Measurements from ENCODE around the gene MINDY4.
"Not testable (repeated sequence)": the region's sequence is repeated elsewhere in the genome, so short reads cannot be mapped to it uniquely, and the experiment has no call there.

The MINDY4 gene

DNA sequence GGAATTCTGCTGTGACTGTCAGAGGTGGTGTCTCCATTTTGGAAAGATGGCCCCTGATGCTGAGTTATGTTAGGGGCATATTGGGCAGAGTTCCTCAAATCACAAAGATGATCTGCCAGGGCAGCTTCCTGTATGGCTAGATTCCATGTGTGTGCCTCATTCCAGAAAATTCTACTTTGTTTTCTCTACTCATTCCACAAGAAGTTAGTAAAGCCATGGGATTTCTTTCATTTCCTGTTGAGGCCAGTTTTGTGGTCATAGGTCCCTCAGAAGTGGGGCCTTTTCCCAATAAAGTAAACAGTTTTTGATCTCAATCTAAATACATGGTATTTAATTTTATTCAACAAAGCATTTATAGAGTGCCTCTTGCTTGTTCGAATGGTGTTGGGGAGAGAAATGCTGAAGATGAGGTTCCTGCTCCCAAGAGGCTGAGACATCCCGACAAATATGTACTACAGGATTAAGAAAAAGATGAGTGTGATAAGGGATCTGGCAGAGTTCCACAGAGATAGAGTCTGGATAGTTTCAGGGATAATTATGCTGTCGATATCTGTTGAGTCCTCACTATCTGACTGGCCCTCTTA, 33.0 kb downstream of the MINDY4 start:
- DNase-seq (ENCODE audit: low spot score) = peak; percentile 46

DNA sequence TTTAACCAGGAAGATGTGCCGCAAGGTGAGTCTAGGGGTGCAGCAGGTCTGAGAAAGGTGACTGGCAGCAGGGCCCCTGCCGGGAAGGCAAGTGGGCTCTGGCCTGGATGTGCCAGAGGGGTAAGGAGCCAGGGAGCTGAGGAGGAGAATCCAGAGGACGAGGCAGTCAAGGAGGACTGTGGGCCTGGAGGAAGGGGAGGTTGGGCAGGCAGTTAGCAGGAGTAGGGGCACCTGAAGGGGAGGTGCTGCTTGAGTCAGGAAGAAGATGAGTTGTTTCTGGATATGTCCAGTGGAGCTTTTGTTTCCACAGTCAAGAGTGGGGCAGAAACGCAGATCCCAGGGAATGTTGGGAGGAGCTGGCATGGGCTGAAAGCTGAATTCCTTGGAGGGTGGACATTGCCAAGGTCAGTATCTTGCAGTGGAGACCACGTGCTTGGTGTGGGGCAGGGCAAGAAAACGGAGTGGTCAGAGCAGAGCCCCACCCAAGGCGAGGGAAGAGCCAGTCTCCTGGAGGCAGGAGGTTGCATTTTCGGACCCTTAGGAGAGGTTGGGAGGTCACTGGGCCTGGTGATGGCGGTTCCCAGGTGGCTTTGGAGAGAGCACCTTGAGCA, 34.0 kb downstream of the MINDY4 start:
- no peak for DNase-seq (ENCODE audit: low spot score)

DNA sequence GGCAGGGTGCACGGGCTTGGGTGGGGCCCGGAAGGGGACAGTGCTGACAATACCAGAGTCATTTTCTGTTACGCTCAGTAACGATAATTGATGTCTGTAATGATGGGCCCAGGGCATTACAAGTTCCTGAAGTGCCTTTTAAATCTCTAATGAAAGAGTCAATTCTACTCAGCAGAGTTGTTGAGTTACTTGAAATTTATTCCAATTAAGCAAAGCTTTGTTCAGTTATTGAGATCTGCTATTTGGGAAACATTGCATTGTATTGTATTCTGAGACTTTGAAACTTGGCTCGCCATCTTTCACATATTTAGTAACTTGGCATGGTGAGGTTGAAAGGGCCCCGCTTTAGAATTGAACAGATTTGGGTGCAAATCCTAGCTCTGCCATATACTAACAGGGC, 34.7 kb downstream of the MINDY4 start:
- DNase-seq (ENCODE audit: low spot score) = no peak

DNA sequence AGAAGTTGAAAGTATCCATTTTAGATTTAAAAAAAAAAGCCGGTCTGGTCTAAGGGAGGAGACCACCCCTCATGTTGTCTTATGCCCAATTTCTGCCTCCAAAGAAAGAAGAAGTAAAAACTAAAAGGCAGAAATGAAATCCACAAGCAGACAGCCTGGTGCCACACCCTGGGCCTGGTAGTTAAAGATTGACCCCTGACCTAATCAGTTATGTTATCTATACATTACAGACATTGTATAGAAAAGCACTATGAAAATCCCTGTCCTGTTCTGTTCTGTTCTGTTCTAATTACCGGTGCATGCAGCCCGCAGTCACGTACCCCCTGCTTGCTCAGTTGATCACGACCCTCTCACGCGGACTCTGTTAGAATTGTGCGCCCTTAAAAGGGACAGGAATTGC, 36.3 kb downstream of the MINDY4 start:
- DNase-seq (ENCODE audit: low spot score) = not testable (repeated sequence)

DNA sequence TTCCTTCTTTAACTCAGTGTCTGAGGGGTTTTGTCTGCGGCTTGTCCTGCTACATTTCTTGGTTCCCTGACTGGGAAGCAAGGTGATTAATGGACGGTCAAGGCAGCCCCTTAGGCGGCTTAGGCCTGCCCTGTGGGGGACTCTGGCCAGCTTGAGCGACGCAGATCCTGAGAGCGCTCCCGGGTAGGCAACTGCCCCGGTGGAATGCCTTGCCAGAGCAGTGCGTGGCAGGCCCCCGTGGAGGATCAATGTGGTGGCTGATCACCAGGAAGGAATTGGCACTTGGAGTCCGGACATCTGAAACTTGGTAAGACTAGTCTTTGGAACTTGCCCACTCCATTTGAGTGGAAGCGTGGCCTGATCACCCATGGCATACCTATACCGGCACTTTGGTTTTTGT, 36.7 kb downstream of the MINDY4 start:
- not testable (repeated sequence) for DNase-seq (ENCODE audit: low spot score)

DNA sequence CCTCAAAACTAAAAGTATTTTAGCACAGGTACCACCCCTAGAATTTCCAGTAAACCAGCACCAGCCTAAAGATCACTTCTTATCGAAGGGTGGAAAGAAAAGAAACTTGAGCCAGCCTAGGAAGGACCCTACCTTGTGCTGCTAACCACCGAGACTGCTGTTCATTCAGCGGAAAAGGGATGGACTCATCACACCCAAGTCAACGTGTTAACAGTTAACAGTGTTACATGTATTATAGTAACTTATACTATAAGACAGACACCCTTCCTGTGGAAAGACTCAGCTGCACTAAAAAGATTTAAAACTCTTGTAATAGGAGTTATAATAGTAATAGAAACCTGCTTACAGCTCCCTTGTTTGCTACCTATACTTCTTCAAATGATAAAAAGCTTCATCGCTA, 39.8 kb downstream of the MINDY4 start:
- DNase-seq (ENCODE audit: low spot score) = no peak

DNA sequence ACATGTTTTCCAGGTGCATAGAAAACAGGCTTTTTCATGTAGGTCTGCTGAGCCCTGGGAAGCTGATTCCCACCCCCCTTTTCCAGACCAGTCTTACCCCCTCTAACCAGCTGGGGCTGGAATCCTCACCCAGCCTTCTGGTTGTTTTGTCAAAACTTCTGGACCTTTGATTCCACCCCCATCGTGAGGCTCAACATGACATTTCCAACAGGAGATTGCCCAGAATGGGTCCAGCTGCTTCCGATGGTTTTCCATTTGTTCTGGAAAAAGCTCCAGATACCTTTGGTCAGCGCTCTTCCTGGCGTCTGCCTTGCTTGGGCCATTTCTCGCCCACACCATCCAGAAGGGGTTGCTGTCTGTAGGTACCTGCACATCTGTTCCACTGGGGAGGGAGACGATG, 41.5 kb downstream of the MINDY4 start:
- DNase-seq (ENCODE audit: low spot score) = no peak

DNA sequence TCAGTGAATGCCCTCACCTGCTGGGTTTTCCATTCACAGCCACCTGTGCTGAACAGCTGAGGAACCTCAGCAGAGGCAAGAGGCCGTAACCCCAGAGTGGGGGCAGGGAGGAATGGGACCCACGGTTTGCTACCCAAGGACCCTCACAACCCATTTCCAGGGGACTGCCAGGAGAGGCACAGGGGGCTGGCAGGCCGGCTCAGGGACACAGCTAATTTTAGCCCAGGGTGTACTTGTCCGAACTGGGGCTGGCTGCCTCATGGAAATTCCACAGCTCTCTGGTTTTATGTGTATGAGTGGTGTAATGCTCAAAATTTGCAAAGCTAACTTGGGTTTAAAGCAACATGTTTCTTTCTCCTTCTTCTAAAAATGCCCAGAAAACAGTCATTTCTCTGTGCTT, 42.2 kb downstream of the MINDY4 start:
- DNase-seq (ENCODE audit: low spot score) = no peak

DNA sequence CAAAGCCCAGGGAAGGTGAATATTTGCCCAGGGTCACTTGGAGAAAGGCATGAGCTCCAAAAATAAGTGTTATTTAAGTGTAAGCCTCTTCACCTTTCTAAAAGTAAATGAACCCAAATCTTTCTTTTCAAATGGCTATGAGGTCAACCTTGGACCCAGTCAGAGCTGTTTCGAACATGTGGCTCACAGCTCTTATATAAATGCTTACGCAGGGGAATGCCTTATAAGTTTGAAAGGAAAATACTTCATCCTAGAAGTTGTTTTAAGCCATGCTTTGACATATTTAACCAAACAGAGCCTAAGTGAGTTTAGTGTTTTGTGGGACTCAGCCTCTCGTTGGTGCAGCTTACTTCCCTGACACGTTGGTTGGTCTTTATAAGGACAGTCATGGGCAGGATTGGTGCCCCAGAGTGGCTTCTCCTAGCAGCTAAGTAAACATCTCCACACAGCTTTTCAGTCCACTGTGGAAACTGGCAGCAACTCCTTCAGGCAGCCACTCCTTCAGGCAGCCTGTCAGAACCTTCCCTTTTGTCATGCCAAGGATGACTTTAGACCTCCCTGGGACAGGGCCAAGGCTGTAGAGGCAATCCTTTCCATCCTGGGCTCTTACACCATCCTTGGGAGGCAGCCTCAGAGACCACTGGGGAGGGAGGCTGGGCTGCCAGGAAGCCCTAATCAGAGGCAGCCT, 43.6 kb downstream of the MINDY4 start:
- no peak for DNase-seq (ENCODE audit: low spot score)

DNA sequence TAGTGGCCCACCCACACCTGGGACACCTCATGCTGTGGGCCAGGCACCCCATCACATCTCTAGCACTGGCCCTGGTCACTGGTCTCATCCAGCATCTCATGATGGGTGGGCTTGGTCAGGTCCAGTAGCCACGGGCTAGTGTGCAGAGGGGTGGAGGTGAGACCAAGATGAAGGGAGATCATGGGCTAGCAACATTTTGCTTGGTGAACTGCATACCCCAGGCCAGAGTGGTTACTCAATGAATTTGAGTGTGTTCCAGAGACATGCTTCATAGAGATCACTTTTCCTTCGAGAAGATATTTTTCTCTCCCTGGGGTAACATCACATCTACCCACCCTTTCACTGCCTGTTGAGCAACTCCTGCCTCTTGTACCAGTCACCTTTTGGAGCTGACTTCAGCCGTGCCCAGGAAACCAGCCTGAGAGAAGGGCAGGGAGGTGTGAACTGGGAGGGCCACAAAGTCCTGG, 44.2 kb downstream of the MINDY4 start:
- no peak for DNase-seq (ENCODE audit: low spot score)

DNA sequence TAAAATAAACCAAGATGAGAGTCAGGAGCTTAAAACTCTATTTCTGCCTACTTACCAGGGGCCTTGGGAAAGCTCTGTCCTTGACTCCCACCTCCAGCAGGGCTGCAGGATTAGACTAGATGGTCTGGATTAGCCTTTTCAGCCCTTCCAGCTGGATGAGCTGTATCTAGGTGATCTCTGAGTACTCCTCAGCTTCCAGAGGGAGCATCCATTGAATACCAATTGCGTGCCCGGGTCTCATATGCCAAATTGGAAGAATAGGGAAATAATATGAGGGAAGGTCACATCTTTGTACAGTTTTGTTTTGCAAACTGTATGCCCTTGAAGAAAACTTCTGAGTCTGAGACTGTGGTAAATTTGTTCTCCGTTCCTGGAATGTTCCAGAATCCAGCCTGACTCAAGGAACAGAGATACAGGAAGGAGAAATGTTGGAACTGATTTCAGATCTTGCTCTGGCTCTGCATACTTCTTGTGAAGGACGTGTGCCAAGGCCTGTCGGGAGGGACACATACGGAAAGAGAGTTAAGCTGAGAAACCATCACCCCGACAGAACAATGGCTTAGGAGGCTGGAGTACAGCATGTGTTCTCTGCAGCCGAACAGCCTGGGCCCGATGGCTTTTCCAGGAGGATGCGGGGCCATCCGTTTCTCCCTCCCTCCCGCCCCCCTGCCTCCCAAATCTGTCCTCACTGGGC, 44.9 kb downstream of the MINDY4 start:
- no peak for DNase-seq (ENCODE audit: low spot score)

DNA sequence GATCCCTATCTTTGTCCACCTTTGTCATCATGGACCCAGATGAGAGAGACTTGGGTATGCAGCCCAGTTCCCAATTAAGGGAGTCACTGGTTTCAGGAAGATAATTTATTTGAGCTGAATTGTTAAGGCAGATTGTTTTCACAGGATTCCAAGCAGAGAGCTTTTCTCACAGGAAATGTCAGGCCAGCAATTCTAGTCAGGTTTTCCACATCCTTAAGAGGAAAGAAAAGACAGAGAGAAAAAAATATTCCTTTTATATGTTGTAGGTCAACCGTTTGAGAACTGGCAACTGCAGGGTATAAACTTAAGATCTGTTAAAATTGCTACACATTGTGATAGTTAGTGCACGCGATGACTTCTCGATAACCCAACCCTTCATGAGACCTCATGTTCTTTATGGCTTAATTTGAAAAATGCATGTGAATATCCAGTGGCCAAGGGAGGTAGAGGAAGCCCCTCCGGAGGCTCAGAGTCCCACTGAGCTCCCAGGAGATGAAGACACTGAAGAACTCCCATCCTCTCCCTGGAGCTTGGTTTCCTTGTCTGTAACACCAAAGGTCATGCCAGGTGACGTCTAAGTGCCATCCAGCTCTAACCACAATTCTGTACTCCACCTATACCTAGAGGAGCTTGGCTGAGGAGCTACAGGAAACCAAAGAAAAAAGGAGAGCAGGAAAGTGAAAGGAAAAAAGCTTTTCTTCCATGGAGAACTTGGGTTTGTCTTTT, 45.6 kb downstream of the MINDY4 start:
- DNase-seq (ENCODE audit: low spot score) = no peak

DNA sequence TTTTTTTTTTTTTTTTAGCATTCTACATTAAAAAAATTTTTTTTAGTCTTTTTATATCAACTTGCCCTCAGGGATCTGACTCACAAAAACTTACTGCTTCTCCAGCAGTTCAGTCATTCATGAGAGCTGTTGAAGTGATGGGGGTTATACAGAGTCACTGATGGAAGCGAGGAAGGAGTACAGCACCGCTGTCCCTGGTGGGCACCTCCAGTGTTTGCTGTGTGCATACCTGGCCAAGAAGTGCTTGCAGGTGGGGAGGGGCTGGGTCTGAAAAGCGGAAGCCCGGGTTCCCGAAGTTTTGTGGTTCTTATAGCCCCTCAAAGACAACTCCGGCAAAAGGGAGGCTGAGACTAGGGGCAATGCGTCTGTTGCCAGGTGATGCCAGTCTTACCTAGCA, 46.2 kb downstream of the MINDY4 start:
- DNase-seq (ENCODE audit: low spot score) = no peak

DNA sequence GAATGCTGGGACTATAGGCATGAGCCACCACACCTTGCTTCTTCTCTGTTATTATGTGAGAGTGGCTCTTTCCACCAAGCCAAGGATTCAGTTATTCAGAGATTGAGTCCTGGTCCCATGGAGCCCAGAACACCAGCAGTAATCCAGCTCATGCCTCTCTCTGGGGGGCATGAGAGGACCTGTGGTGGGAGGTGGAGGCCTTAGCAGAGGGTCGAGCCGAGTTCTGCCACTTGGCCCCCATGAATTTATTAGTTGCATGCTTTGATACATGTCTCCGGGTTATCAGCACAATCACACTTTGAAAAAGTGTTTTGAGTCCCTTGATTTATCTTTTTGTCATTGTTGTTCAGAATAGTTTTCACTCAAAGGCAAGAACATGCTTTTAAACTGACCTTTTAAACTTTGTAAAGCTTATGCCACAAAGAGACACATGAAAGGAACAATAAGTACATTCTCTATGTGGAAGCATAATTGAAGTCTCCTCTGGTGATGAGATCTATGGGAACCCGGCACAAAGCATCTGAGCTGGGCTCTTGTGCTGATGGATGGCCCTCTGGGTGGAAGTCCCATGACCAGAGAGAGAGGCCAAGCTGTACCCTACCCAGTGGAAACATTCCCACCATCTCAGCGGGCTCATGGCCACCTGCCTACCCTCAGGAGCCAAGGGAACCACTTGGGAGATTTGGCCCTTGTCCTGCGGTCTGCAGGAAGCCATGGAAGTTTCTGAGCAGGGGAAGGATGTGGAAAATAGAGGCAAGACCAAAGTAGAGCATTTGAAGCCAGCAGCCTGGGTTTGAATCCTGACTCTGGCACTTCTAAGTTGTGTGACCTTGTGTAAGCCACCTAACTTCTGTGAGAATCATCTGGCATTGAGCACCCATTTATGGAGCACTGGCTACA, 53.9 kb downstream of the MINDY4 start:
- no peak for DNase-seq (ENCODE audit: low spot score)

DNA sequence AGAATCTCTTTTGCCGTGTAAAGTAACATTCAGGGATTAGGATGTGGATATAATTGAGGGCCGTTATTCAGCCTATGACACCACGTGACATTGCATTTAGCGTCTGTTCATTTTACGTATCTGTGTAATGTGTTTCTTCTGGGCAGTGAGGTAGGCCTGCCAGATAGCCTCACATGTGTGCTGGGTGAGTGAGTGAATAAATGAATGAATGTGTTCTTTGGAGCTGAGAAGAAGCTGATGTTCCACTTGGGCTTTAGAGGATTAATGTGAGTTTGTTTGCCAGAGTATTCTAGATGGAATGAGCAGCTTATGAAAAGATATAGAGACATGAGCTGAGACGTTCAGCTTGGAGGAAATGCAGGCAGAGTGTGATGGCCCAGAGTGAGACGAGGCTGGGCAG, 55.0 kb downstream of the MINDY4 start:
- no peak for DNase-seq (ENCODE audit: low spot score)

DNA sequence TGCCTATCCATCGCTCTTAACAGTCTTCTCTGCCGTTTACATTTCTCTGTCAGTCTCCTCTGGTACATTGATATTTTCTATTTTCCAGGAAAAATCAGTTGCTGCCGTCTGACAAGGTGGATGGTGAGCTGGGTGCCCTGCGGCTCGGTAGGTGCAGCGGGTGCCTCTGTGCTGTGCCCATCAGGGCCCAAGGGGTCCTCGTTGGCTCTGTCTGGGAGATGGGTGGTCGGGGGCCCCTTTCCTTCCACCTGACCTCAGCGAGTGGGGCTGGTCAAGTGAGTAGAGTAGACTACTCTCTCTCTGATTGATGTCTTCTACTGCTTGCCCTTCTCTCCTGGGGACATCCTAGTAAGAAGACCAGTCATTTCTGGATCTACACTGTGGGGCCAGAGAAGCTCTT, 57.4 kb downstream of the MINDY4 start:
- no peak for DNase-seq (ENCODE audit: low spot score)

DNA sequence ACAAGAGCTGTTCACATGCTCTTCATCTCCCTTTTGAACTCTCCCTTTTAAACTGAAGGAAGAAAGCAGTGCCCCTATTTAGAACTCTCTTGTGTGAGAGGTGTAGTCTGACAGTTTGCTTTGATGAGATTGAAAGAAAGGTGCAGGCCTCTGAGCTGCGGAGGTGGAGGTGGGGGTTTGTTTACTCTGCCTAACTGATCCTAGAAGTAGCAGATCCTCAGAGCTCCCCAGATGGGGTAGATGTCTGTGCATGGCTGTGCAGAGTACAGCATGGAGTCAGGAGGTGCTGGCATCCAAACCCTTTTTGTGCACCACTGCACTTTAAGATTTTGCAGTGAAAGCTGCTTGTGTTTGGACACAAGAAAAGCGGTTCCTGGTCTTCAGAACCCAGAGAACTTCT, 58.3 kb downstream of the MINDY4 start:
- DNase-seq (ENCODE audit: low spot score) = no peak

DNA sequence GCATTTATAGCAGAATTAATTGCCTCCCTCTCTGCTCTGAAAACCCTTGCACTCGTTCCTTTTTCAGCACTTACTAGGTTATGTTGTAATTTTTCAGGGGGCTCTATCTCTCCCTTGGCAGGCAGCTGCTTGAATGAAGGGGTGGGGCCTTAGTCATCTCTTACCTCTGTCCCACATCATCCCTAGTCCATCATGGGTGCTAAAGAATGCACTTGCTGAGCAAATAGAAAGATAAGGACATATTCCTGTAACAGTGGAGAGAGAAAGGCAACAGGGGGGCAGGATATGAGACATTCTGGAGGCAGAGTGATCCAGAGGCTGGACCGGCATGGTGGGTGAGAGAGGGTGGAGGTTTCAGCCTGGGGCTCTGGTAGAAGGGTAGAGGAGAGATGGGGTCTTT, 60.0 kb downstream of the MINDY4 start:
- DNase-seq (ENCODE audit: low spot score) = no peak

DNA sequence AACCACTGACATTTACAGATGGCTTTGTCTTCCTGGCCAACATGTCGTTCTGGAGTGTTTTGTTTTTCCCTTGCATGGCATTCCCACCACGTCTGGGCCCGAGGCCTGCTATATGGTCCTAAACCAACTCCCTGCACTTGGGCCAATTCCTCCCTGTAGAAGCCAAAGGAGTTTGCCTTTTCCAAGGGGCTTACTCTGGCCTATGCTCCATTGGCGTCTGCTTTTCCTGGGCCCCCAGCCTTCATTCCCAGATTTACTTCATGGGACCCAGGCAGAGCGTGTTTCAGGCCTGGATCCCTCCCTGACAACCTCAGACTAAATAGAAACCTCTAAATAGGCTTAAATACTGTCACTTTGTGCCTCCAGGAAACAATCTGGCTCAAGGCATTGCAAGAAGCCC, 60.7 kb downstream of the MINDY4 start:
- DNase-seq (ENCODE audit: low spot score) = no peak

DNA sequence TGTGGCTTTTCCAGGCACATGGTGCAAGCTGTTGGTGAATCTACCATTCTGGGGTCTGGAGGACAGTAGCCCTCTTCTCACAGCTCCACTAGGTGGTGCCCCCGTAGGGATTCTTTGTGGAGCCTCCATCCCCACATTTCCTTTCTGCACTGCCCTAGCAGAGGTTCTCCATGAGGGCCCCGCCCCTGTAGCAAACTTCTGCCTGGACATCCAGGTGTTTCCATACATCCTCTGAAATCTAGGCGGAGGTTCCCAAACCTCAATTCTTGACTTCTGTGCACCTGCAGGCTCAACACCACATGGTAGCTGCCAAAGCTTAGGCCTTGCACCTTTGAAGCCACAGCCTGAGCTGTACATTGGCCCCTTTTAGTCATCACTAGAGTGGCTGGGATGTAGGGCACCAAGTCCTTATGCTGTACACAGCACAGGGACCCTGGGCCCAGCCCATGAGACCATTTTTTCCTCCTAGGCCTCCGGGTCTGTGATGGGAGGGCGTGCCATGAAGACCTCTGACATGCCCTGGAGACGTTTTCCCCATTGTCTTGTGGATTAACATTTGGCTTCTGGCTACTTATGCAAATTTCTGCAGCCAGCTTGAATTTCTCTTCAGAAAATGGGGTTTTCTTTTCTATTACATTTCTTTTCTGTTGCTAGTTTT, 62.9 kb downstream of the MINDY4 start:
- not testable (repeated sequence) for DNase-seq (ENCODE audit: low spot score)

DNA sequence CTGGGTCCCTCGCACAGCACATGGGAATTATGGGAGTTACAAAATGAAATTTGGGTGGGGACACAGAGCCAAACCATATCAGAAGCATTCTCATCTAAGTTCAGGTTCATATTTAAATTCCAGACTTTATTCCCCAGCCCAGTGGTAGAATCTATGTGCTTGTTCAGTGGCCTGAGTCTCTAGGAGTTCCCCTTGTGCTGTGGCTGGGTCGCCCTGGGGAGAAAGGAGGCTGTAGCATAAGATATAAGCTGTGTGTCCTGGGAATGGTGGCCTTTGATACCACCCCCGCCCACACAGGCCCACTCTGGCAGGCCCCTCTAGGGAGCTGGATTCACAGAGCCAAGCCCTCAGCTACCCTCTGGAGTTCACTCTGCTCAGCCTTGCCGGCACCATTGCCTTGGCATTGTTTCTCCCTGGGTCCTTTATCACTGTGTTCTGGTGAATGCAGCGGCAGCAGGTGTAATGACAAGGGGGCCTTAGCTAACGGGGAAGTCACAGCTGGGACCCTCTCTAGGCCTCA, 64.2 kb downstream of the MINDY4 start:
- DNase-seq (ENCODE audit: low spot score) = no peak
